GM19397 (cell line): ENCODE results near the gene PLG.
"Not testable (repeated sequence)": the region's sequence is repeated elsewhere in the genome, so short reads cannot be mapped to it uniquely, and the experiment has no call there.

Source experiments
- ATAC-seq: cut with Tn5 transposase; IDR thresholded peaks from one replicate; pipeline ENCODE4 v1.9.1; 2021; ENCODE audit warnings: mild to moderate bottlenecking, moderate library complexity; ENCODE audit not compliant: unreplicated experiment

The PLG gene

DNA sequence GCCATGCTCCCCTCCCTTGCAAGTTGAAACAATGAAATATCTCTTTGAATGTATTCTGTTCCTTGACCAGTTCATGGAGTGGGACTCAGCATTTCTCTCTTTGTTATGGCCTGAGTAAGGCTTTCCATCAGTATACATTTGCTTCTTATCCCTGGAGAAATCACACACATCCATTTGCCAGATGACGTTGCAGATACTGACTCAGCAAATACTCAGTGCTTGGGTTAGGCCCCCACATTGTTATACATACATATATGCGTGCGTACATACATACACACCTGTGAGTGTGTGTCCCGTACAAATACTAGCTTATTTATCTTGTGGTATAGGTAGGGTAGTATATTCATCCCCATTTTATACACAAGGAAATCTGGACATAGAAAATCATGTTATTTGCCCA lies 72.4 kb downstream of the PLG start:
- ATAC-seq = no peak

DNA sequence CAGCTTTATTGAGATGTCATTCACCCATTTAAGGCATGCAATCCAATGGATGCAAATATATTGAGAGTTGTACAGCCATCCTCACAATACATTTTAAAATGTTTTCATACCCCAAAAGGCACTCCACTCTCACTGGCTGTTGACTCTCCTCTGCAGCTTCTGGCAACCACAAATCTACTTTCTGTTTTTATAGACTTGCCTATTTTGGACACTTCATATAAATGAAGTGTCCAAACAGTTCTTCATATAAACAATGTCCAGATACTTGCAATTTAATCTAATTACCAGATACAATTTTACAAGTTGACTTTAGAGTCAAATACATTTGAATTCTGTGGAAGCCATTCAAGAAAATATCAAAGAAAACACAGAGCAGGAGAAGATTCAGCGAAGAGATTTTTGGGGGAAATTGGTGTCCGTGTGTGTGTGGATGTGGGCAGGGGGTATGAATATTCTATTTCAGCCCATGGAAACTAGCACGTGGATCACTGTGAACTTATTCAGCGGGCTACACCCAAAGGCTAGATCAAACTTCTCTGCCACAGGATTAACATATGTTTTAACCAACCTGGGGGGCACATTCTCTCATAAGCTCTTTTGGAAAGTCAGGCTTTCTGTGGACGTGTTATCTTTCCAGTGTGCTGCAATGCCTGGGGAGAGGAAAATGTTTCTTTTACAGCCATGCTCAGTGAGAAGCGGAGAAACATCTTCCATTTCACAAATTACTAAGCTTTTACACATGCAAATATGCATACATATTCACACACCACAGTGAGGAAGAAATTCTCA lies 73.9 kb downstream of the PLG start:
- peak; percentile 77 for ATAC-seq

DNA sequence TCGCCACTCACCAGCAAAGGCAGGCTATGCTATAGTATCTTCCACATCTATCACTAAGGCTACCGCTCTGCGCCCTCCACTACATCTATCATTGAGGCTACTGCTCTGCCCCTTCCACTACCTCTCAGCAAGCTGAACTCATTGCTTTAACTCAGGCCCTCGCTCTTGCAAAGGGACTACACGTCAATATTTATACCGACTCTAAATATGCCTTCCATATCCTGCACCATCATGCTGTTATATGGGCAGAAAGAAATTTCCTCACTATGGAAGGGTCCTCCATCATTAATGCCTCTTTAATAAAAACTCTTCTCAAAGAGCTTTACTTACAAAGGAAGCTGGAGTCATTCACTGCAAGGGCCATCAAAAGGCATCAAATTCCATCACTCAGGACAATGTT lies 77.1 kb downstream of the PLG start:
- ATAC-seq = not testable (repeated sequence)

GRCh38 chr6:160780656-160781055 lies 78.6 kb downstream of the PLG start:
- not testable (repeated sequence) for ATAC-seq

GRCh38 chr6:160781298-160781697 lies 79.3 kb downstream of the PLG start:
- ATAC-seq = no peak

DNA sequence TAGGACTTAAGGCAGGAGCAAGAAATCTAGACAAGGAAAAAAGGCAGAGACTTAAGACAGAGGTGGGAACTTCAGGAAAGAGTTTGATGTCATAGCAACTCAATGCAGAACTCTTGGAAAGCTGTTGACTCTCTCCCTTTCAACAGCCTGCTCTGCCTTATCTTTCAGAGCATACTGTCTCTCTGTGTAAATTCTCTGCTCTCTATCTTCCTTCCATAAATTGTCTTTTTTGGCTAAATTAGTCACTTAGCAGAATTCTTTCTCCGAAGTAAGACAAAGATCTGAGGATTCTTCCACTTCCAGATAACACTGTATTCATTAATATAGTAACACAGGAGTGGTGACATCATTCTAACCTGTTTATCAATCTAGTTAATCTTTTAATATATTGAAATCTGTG lies 80.2 kb downstream of the PLG start:
- no peak for ATAC-seq

- ATAC-seq = no peak
Observed at GRCh38 chr6:160783741-160784140, 81.7 kb downstream of the PLG start.

GRCh38 chr6:160788126-160788525 lies 86.1 kb downstream of the PLG start:
- ATAC-seq = not testable (repeated sequence)

DNA sequence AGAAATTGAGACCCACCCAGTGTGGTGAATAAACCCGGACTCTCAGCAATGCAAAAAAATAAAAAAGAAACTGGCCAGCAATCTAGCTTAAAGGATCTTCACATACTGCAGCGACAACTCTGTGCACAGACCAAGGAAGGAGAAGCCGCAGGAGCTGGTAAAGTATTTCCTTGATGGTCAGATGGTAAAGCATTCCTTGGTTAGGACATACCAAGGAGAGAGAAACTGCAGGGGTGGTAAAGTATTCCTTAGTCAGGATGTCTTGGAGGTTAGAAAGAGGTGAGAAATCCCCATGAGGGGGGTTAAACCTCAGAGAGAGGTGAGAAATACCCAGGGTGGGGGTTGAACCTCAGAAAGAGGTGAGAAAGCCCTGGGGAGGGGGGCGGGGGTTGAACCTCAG lies 86.8 kb downstream of the PLG start:
- no peak for ATAC-seq

DNA sequence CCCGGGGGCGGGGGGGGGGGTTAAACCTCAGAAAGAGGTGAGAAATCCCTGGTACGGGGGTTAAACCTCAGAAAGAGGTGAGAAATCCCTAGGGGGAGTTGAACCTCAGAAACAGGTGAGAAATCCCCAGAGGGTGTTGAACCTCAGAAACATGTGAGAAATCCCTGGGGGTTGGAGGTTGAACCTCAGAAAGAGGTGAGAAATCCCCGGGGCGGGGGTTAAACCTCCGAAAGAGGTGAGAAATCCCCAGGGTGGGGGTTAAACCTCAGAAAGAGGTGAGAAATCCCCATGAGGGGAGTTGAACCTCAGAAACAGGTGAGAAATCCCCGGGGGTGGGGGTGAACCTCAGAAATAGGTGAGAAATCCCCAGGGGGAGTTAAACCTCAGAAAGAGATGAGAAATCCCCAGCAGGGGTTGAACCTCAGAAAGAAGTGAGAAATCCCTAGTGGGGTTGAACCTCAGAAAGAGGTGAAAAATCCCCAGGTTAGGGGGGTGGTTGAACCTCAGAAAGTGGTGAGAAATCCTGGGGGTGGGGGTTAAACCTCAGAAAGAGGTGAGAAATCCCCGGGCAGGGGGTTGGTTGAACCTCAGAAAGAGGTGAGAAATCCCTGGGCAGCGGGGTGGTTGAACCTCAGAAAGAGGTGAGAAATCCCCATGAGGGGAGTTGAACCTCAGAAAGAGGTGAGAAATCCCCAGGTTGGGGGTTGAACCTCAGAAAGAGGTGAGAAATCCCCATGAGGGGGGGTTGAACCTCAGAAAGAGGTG lies 87.4 kb downstream of the PLG start:
- no peak for ATAC-seq

DNA sequence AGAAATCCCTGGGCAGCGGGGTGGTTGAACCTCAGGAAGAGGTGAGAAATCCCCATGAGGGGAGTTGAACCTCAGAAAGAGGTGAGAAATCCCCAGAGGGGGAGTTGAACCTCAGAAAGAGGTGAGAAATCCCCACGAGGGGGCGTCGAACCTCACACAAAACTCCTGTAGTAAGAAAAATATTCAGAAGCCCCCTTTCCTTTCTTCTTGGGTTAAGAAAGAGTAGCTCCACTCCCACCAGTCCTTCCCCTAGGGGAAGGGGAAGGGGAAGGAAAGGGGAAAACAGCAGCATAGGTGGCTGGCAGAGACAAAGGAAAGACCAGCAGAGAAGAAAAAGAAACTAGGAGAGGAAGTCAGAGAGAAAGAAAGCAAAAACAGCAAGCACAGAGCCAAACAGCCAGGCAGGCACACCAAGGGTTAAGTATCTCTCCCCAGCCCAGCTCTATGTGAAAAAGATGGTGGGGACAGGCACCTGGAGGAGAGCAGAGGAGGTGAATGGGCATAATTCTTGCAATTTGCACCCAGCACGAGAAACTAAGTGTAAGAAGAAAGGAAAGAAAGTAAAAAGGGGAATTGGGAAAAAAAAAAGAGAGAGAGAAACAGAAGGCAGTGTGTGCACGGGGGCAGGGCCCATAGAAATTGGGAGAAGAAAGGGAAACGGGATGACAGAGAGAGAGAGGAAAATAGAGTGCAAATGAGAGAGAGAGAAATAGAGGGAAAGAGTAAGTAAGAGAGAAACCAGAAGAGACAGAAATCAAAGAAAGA lies 88.2 kb downstream of the PLG start:
- ATAC-seq = no peak

GRCh38 chr6:160791459-160791858 lies 89.4 kb downstream of the PLG start:
- peak; percentile 74 for ATAC-seq

DNA sequence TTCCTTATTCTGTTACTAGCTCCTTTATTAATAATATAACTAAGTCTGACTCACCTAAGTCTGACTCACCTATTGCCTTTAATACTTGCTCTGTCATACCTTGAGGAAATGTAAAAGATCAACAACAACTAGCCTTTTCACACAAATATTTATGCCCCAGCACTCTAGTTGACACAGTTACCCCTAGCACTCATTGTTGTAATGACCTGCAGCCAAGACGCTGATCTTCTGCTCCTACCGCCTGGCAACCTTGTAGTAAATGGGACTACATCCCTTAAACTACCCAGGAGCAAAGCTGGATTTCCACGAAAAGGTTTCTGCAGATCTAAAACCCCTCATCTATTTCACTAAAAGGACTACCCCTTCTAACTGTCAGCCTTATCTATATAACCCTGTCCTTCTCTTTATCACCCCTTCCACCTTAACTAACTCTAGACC lies 90.0 kb downstream of the PLG start:
- ATAC-seq = peak; percentile 36

GRCh38 chr6:160792708-160793107 lies 90.7 kb downstream of the PLG start:
- no peak for ATAC-seq

DNA sequence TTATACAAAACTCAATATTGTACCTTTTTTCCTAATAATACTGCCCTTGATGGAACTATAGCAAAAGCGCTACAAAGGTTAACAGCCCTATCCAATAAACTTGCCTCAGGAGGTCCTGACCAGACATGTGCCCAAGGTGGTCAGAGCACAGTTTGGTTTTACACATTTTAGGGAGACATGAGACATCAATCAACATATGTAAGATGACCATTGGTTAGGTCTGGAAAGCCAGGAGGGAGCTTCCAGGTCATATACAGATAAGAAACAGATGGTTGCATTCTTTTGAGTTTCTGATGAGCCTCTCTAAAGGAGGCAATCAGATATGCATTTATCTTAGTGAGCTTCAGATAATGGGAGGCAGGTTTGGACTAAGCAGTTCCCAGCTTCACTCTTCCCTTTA lies 91.6 kb downstream of the PLG start:
- ATAC-seq = no peak

DNA sequence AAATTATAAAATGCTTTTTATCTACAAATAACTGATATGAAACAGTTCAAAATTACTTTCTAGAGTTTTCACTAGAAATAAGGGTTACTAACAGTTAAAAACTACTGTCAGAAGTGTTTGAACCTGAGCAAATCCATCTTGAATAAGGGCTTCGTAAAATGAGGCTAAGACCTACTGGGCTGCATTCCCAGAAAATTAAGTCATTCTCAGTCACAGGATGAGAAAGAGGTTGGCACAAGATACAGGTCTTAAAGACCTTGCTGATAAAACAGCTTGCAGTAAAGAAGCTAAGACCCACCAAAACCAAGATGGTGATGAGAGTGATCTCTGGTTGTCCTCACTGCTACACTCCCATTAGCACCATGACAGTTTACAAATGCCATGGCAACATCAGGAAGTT lies 93.7 kb downstream of the PLG start:
- no peak for ATAC-seq

- ATAC-seq = no peak
Observed at GRCh38 chr6:160798625-160799024, 96.6 kb downstream of the PLG start.

GRCh38 chr6:160799801-160800506 lies 97.9 kb downstream of the PLG start:
- ATAC-seq = no peak

DNA sequence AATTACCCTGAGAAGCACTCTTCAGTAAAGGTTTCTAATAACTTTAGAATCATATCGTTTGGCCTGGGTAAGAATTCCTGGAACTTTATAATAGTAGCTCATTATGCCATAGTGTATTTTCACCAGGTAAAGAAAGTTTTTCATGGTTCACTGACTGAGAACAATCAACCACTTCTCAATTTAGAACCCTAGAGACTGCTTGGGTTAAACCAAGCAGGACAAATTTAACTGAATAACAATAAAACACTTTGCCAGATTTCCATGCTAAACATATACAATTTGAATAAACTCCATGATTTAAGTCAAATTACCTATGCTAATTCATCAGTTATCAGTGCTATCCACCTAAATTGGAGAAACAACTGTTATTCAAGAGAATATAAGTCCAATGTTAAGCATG lies 99.4 kb downstream of the PLG start:
- no peak for ATAC-seq

GRCh38 chr6:160802049-160802448 lies 100.0 kb downstream of the PLG start:
- not testable (repeated sequence) for ATAC-seq
